Measurements from ENCODE around the gene AGBL1.
A peak's percentile ranks its signal among the peaks of the same experiment; 100 is the strongest.

AGBL1 gene

GRCh38 chr15:86165265-86166211 is 85.9 kb downstream of the AGBL1 start:
- no peak for DNase-seq

- DNase-seq: no peak
These were observed 88.2 kb downstream of the AGBL1 start for GRCh38 chr15:86167841-86168240.

- DNase-seq: peak; percentile 20
These were observed 99.2 kb downstream of the AGBL1 start for GRCh38 chr15:86178845-86179244.

- peak; percentile 41 for DNase-seq
These were observed 104.2 kb downstream of the AGBL1 start for GRCh38 chr15:86183596-86184491.

GRCh38 chr15:86193716-86194380 is 114.2 kb downstream of the AGBL1 start:
- DNase-seq: no peak

GRCh38 chr15:86197770-86198169 is 118.1 kb downstream of the AGBL1 start:
- DNase-seq: no peak

- DNase-seq: no peak
These were observed 119.9 kb downstream of the AGBL1 start for GRCh38 chr15:86199467-86200145.

- no peak for DNase-seq
These were observed 121.8 kb downstream of the AGBL1 start for GRCh38 chr15:86201313-86202008.

- DNase-seq: no peak
These were observed 123.8 kb downstream of the AGBL1 start for GRCh38 chr15:86203462-86203861.

GRCh38 chr15:86205096-86205495 is 125.4 kb downstream of the AGBL1 start:
- DNase-seq: no peak

- DNase-seq: no peak
These were observed 133.7 kb downstream of the AGBL1 start for GRCh38 chr15:86213420-86213819.

GRCh38 chr15:86213888-86214287 is 134.2 kb downstream of the AGBL1 start:
- DNase-seq: no peak

GRCh38 chr15:86221119-86221518 is 141.4 kb downstream of the AGBL1 start:
- no peak for DNase-seq

- no peak for DNase-seq
These were observed 149.6 kb downstream of the AGBL1 start for GRCh38 chr15:86229306-86229705.

GRCh38 chr15:86229936-86230335 is 150.3 kb downstream of the AGBL1 start:
- no peak for DNase-seq

GRCh38 chr15:86231864-86232721 is 152.4 kb downstream of the AGBL1 start:
- DNase-seq: peak; percentile 4

- no peak for DNase-seq
These were observed 156.0 kb downstream of the AGBL1 start for GRCh38 chr15:86235667-86236066.

- no peak for DNase-seq
These were observed 156.9 kb downstream of the AGBL1 start for GRCh38 chr15:86236356-86237110.

- no peak for DNase-seq
These were observed 157.4 kb downstream of the AGBL1 start for GRCh38 chr15:86237111-86237500.
